H9 (cell line): ENCODE measurements around the gene ATRX. TPM values are rescaled to one million over a fixed set of nuclear protein-coding genes. Genes with fewer than 3 reads are reported as not detected.

Source experiments
- DNase-seq: peaks from one replicate; pipeline ENCODE4 v3.0.0-alpha.2; 2017
- H2AFZ ChIP-seq: one replicate; pipeline ENCODE4 v1.6.1; 2013; ENCODE audit warnings: mild to moderate bottlenecking, low read length, control low read depth, moderate library complexity
- H2AK5ac ChIP-seq: 2 replicates; pipeline ENCODE4 v1.6.1; 2013; ENCODE audit warnings: low read length, control low read depth, mixed read lengths; ENCODE audit not compliant: insufficient read length
- H2BK120ac ChIP-seq: one replicate; pipeline ENCODE4 v1.6.1; 2013; ENCODE audit warnings: low read depth, mild to moderate bottlenecking, low read length, control low read depth, inconsistent platforms; ENCODE audit not compliant: poor library complexity, severe bottlenecking
- H2BK12ac ChIP-seq: 2 replicates; pipeline ENCODE4 v1.6.1; 2013; ENCODE audit warnings: low read length, control low read depth, mixed read lengths, low read depth; ENCODE audit not compliant: insufficient read length
- H2BK15ac ChIP-seq: 2 replicates; pipeline ENCODE4 v1.6.1; 2013; ENCODE audit warnings: low read depth, low read length, control low read depth
- H2BK20ac ChIP-seq: one replicate; pipeline ENCODE4 v1.6.1; 2013; ENCODE audit warnings: low read depth, mild to moderate bottlenecking, low read length, control low read depth, inconsistent platforms; ENCODE audit not compliant: poor library complexity, severe bottlenecking
- H2BK5ac ChIP-seq: 2 replicates; pipeline ENCODE4 v1.6.1; 2013; ENCODE audit warnings: low read length, control low read depth, mixed read lengths; ENCODE audit not compliant: insufficient read length
- H3K14ac ChIP-seq: 2 replicates; pipeline ENCODE4 v1.6.1; 2013; ENCODE audit warnings: low read length, control low read depth; ENCODE audit not compliant: insufficient read depth
- H3K18ac ChIP-seq: 2 replicates; pipeline ENCODE4 v1.6.1; 2013; ENCODE audit warnings: low read depth, mild to moderate bottlenecking, mixed read lengths, low read length, control low read depth; ENCODE audit not compliant: insufficient read length
- H3K23ac ChIP-seq: 2 replicates; pipeline ENCODE4 v1.6.1; 2013; ENCODE audit warnings: low read length, control low read depth, mixed read lengths, low read depth; ENCODE audit not compliant: insufficient read length
- H3K23me2 ChIP-seq: 2 replicates; pipeline ENCODE4 v1.6.1; 2013; ENCODE audit warnings: low read depth, mild to moderate bottlenecking, mixed read lengths, low read length, control low read depth; ENCODE audit not compliant: insufficient read length, poor library complexity, severe bottlenecking
- H3K27ac ChIP-seq: 2 replicates; pipeline ENCODE4 v1.5.1; 2013; ENCODE audit warnings: low read length, control low read depth, mixed read lengths, low read depth; ENCODE audit not compliant: insufficient read length
- H3K27me3 ChIP-seq: 2 replicates; pipeline ENCODE4 v1.6.1; 2013; ENCODE audit warnings: low read length, control low read depth, inconsistent platforms; ENCODE audit not compliant: insufficient read depth
- H3K4ac ChIP-seq: 2 replicates; pipeline ENCODE4 v1.6.1; 2013; ENCODE audit warnings: low read depth, mild to moderate bottlenecking, control low read depth, inconsistent platforms, low read length, moderate library complexity
- H3K4me1 ChIP-seq: 2 replicates; pipeline ENCODE4 v1.6.1; 2013; ENCODE audit warnings: low read length, control low read depth, inconsistent platforms; ENCODE audit not compliant: insufficient read depth
- H3K4me2 ChIP-seq: 2 replicates; pipeline ENCODE4 v1.6.1; 2013; ENCODE audit warnings: low read length, control low read depth, mixed read lengths; ENCODE audit not compliant: insufficient read length, insufficient read depth
- H3K56ac ChIP-seq: 2 replicates; pipeline ENCODE4 v1.6.1; 2013; ENCODE audit warnings: low read depth, mild to moderate bottlenecking, mixed read lengths, low read length, control low read depth; ENCODE audit not compliant: insufficient read length
- H3K79me1 ChIP-seq: 2 replicates; pipeline ENCODE4 v1.6.1; 2013; ENCODE audit warnings: low read depth, mild to moderate bottlenecking, moderate library complexity, low read length, control low read depth, inconsistent platforms; ENCODE audit not compliant: insufficient read depth, poor library complexity, severe bottlenecking
- H3K79me2 ChIP-seq: 2 replicates; pipeline ENCODE4 v1.6.1; 2013; ENCODE audit warnings: low read length, control low read depth, inconsistent platforms; ENCODE audit not compliant: insufficient read depth
- H3K9ac ChIP-seq: 2 replicates; pipeline ENCODE4 v1.6.1; 2013; ENCODE audit warnings: low read length, control low read depth, mixed read lengths; ENCODE audit not compliant: insufficient read length; ENCODE audit errors: extremely low read depth
- H3K9me3 ChIP-seq: one replicate; pipeline ENCODE4 v1.6.1; 2013; ENCODE audit warnings: low read depth, low read length, inconsistent platforms; ENCODE audit not compliant: control insufficient read depth
- H3T11ph ChIP-seq: one replicate; pipeline ENCODE4 v1.6.1; 2013; ENCODE audit warnings: mild to moderate bottlenecking, low read length, control low read depth, inconsistent platforms
- H4K20me1 ChIP-seq: one replicate; pipeline ENCODE4 v1.6.1; 2013; ENCODE audit not compliant: control insufficient read depth, insufficient read length, insufficient read depth
- H4K5ac ChIP-seq: 2 replicates; pipeline ENCODE4 v1.6.1; 2013; ENCODE audit warnings: low read depth, mild to moderate bottlenecking, mixed read lengths, low read length, control low read depth; ENCODE audit not compliant: insufficient read length
- H4K8ac ChIP-seq: replicated peaks from 2 replicates; pipeline ENCODE4 v1.6.1; 2013; ENCODE audit warnings: low read length, control low read depth, mixed read lengths, low read depth; ENCODE audit not compliant: insufficient read length
- H4K91ac ChIP-seq: 2 replicates; pipeline ENCODE4 v1.6.1; 2013; ENCODE audit warnings: low read depth, mild to moderate bottlenecking, moderate library complexity, mixed read lengths, low read length, control low read depth; ENCODE audit not compliant: insufficient read length
- H3K27ac Mint-ChIP-seq, 3 experiments: 2 replicates in 2 of 3; 3 replicates in 1 of 3; pipeline ENCODE4 v1.8.0; 2020 to 2021; ENCODE audit warnings: mixed read lengths in 3 of 3, mild to moderate bottlenecking in 1 of 3, moderate library complexity in 1 of 3
- H3K27me3 Mint-ChIP-seq: 2 replicates; pipeline ENCODE4 v1.8.0; 2021; ENCODE audit warnings: low read depth, mild to moderate bottlenecking, moderate library complexity, mixed read lengths
- H3K36me3 Mint-ChIP-seq, 3 experiments: 2 replicates in 2 of 3; 3 replicates in 1 of 3; pipeline ENCODE4 v1.8.0; 2020 to 2021; ENCODE audit warnings: low read depth in 3 of 3, mixed read lengths in 3 of 3; ENCODE audit not compliant: insufficient read depth in 1 of 3
- H3K4me1 Mint-ChIP-seq, 2 experiments: 2 replicates each; pipeline ENCODE4 v1.8.0; 2020; ENCODE audit warnings: mixed read lengths in 2 of 2
- H3K4me3 Mint-ChIP-seq, 2 experiments: 2 replicates in 1 of 2; 3 replicates in 1 of 2; pipeline ENCODE4 v1.8.0; 2020 to 2021; ENCODE audit warnings: mild to moderate bottlenecking in 2 of 2, mixed read lengths in 2 of 2, moderate library complexity in 1 of 2
- H3K9me3 Mint-ChIP-seq, 2 experiments: 2 replicates in 1 of 2; 3 replicates in 1 of 2; pipeline ENCODE4 v1.8.0; 2020; ENCODE audit warnings: mild to moderate bottlenecking in 2 of 2, mixed read lengths in 2 of 2, moderate library complexity in 1 of 2
- WGBS: extraction: QIAGEN DNeasy Blood & Tissue Kit; methylation state at CpG from one replicate; pipeline ENCODE4 v1.1.7; 2013; ENCODE audit warnings: missing lambda C conversion rate, low lambda C conversion rate, mixed read lengths; ENCODE audit not compliant: insufficient read length; ENCODE audit errors: extremely low coverage; 5-methylcytosine and 5-hydroxymethylcytosine counted together
- total RNA-seq: library from RNA; stranded (reverse); gene quantifications from 2 replicates; pipeline ENCODE4 v1.2.1, GENCODE V29; 2021
- TF ChIP-seq, protein P1 (sequence below): fragments of 200-600 bp; sonication (generic); conservative IDR thresholded peaks from 3 replicates; pipeline ENCODE4 v1.8.0; 2021; ENCODE audit warnings: antibody characterized with exemption, mild to moderate bottlenecking

The ATRX gene
- total RNA-seq, 1 experiment from 2014 or later: 76.0 TPM

DNA sequence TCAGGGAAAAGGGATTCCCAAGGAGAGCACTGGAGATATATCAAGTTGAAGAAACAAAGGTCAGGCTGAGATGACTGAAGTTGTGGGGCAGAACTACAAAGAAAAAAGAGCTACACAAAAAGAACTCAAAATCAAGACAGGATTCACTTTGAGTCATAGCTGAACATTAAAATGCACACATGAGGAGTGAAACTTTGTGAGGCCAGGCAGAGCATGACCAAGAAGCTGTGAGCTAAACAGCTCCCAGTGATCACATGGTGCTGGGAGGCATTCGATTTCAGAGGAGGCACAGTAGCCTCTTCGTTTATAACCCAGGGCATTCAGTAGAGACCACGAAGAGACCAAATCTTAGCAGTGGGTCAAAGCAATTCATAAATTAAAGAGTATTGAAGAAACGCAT lies 145.3 kb downstream of the ATRX start:
- no peak overlapping the region for H3K9ac ChIP-seq

More for the DNA sequence above, 145.3 kb downstream of the ATRX start:
- Histone ChIP-seq H3K14ac (no peak overlapping the region), H3K27ac (no peak overlapping the region), H2BK20ac (no peak overlapping the region), H4K8ac (no peak overlapping the region), H3K4me2 (no peak overlapping the region), H4K91ac (no peak overlapping the region), H3K4ac (no peak overlapping the region), H2BK15ac (no peak overlapping the region), H2BK12ac (no peak overlapping the region), H4K20me1 (no peaks in the 10 kb centered on the region), H3K23ac (no peak overlapping the region), H2BK5ac (no peak overlapping the region), H2BK120ac (no peak overlapping the region), H4K5ac (no peak overlapping the region), H3T11ph (no peak overlapping the region), H3K79me1 (no peaks in the 10 kb centered on the region), H3K18ac (no peak overlapping the region), H2AFZ (no peak overlapping the region), H3K23me2 (no peaks in the 10 kb centered on the region), H3K79me2 (no peaks in the 10 kb centered on the region), H2AK5ac (no peak overlapping the region), H3K27me3 (no peaks in the 10 kb centered on the region), H3K4me1 (no peaks in the 10 kb centered on the region), H3K56ac (no peak overlapping the region), H3K9me3 (peaks cover 19% of the 10 kb centered on the region)
- H3K27ac Mint-ChIP-seq: no peak overlapping the region
- no peaks in the 10 kb centered on the region for H3K4me1 Mint-ChIP-seq
- peaks cover 35 to 69% (median 63%) of the 10 kb centered on the region in 3 experiments for H3K36me3 Mint-ChIP-seq
- DNase-seq: no peak
- TF ChIP-seq, protein P1, sequence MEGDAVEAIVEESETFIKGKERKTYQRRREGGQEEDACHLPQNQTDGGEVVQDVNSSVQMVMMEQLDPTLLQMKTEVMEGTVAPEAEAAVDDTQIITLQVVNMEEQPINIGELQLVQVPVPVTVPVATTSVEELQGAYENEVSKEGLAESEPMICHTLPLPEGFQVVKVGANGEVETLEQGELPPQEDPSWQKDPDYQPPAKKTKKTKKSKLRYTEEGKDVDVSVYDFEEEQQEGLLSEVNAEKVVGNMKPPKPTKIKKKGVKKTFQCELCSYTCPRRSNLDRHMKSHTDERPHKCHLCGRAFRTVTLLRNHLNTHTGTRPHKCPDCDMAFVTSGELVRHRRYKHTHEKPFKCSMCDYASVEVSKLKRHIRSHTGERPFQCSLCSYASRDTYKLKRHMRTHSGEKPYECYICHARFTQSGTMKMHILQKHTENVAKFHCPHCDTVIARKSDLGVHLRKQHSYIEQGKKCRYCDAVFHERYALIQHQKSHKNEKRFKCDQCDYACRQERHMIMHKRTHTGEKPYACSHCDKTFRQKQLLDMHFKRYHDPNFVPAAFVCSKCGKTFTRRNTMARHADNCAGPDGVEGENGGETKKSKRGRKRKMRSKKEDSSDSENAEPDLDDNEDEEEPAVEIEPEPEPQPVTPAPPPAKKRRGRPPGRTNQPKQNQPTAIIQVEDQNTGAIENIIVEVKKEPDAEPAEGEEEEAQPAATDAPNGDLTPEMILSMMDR: no peak
- WGBS: no CpG with 5 or more reads among the region's 4 CpGs
- peaks cover 62 to 69% of the 10 kb centered on the region in 2 experiments for H3K9me3 Mint-ChIP-seq
- H3K4me3 Mint-ChIP-seq: no peak overlapping the region
- no peaks in the 10 kb centered on the region for H3K27me3 Mint-ChIP-seq
